Stimulated activated CD4-positive, alpha-beta T cell treated with anti-CD3 and anti-CD28 coated beads, Interleukin-1b, Interleukin-23, amount 100 ng/mL, for 48 hours (primary cell): ENCODE data around the gene RGS11.
"Not testable (repeated sequence)": the region's sequence is repeated elsewhere in the genome, so short reads cannot be mapped to it uniquely, and the experiment has no call there.

ENCODE experiments used
- DNase-seq: peaks from one replicate; pipeline ENCODE4 v3.0.0-alpha.2; 2020

The RGS11 gene

GRCh38 chr16:261031-261691 is 14.6 kb downstream of the RGS11 start:
- DNase-seq = no peak

- DNase-seq = no peak
These were observed 15.4 kb downstream of the RGS11 start for GRCh38 chr16:260326-260725.

- no peak for DNase-seq
These were observed 15.9 kb downstream of the RGS11 start for GRCh38 chr16:259814-260253.

GRCh38 chr16:259226-259625 is 16.5 kb downstream of the RGS11 start:
- no peak for DNase-seq

- DNase-seq = not testable (repeated sequence)
These were observed 17.7 kb downstream of the RGS11 start for GRCh38 chr16:258091-258490.

GRCh38 chr16:255183-255582 is 20.6 kb downstream of the RGS11 start:
- no peak for DNase-seq

- no peak for DNase-seq
These were observed 21.3 kb downstream of the RGS11 start for GRCh38 chr16:254461-254860.

GRCh38 chr16:253833-254232 is 21.9 kb downstream of the RGS11 start:
- DNase-seq = no peak

- DNase-seq = no peak
These were observed 23.1 kb downstream of the RGS11 start for GRCh38 chr16:252366-253337.

- DNase-seq = no peak
These were observed 26.3 kb downstream of the RGS11 start for GRCh38 chr16:249431-249830.

- DNase-seq = no peak
These were observed 28.7 kb downstream of the RGS11 start for GRCh38 chr16:247027-247426.

- no peak for DNase-seq
These were observed 30.6 kb downstream of the RGS11 start for GRCh38 chr16:245105-245504.

- no peak for DNase-seq
These were observed 32.4 kb downstream of the RGS11 start for GRCh38 chr16:243348-243747.

- no peak for DNase-seq
These were observed 33.5 kb downstream of the RGS11 start for GRCh38 chr16:242281-242680.

- DNase-seq = no peak
These were observed 35.2 kb downstream of the RGS11 start for GRCh38 chr16:240559-240958.

- DNase-seq = no peak
These were observed 35.8 kb downstream of the RGS11 start for GRCh38 chr16:239948-240277.

GRCh38 chr16:234468-235305 is 41.1 kb downstream of the RGS11 start, which contains the start of gene FAM234A:
Gene FAM234A (plus strand): TSS chr16:234821. CDS start chr16:254414, 19,593 bp downstream.
- peak; percentile 94 for DNase-seq

- DNase-seq = no peak
These were observed 44.8 kb downstream of the RGS11 start for GRCh38 chr16:230949-231348.

- not testable (repeated sequence) for DNase-seq
These were observed 45.4 kb downstream of the RGS11 start for GRCh38 chr16:230351-230750.

GRCh38 chr16:229731-230281 is 45.9 kb downstream of the RGS11 start:
- DNase-seq = no peak

- peak; percentile 86 for DNase-seq
These were observed 46.7 kb downstream of the RGS11 start, which contains the start of gene LUC7L for GRCh38 chr16:228852-229730. Gene LUC7L (minus strand): TSS chr16:229449. CDS start chr16:229339, 110 bp downstream.
